SK-N-SH treated with all-trans-retinoic acid at 6 μM for 48 hours (cell line): ENCODE results near the gene KRTAP9-3.
"Not testable (repeated sequence)": the region's sequence is repeated elsewhere in the genome, so short reads cannot be mapped to it uniquely, and the experiment has no call there.

Experiments used
- ATAC-seq: fragments of 200-7000 bp; cut with Tn5 transposase; 3 replicates; pipeline ENCODE4 v1.9.1; 2020; ENCODE audit warnings: mild to moderate bottlenecking, moderate library complexity
- ARNTL ChIP-seq: fragments of 450-650 bp; formaldehyde crosslinking; IDR thresholded peaks from 2 replicates; pipeline ENCODE4 v1.5.0; 2020; ENCODE audit warnings: low read depth, mild to moderate bottlenecking, moderate library complexity, borderline replicate concordance
- BACH2 ChIP-seq: fragments of 250-450 bp; sonication (Bioruptor Pico); IDR thresholded peaks from 2 replicates; pipeline ENCODE4 v1.9.0; 2021; ENCODE audit warnings: mild to moderate bottlenecking, borderline replicate concordance
- CREB5 ChIP-seq: fragments of 250-450 bp; sonication (Bioruptor Pico); IDR thresholded peaks from 2 replicates; pipeline ENCODE4 v1.5.1; 2020; ENCODE audit warnings: low read depth, mild to moderate bottlenecking, moderate library complexity
- CSDC2 ChIP-seq: fragments of 250-450 bp; sonication (Bioruptor Pico); IDR thresholded peaks from 2 replicates; pipeline ENCODE4 v1.5.0; 2020; ENCODE audit warnings: mild to moderate bottlenecking, moderate library complexity
- CSRNP3 ChIP-seq: fragments of 250-450 bp; sonication (Bioruptor Pico); IDR thresholded peaks from 2 replicates; pipeline ENCODE4 v1.5.1; 2021; ENCODE audit warnings: mild to moderate bottlenecking, moderate library complexity
- GLIS3 ChIP-seq: fragments of 250-450 bp; sonication (Bioruptor Pico); IDR thresholded peaks from 2 replicates; pipeline ENCODE4 v1.5.0; 2020; ENCODE audit warnings: mild to moderate bottlenecking, moderate library complexity
- ISL1 ChIP-seq: fragments of 250-450 bp; sonication (Bioruptor Pico); IDR thresholded peaks from 2 replicates; pipeline ENCODE4 v2.1.2; 2022; ENCODE audit warnings: mild to moderate bottlenecking, moderate library complexity
- PPARA ChIP-seq: fragments of 250-450 bp; sonication (Bioruptor Pico); IDR thresholded peaks from 2 replicates; pipeline ENCODE4 v1.5.0; 2020; ENCODE audit warnings: mild to moderate bottlenecking, borderline replicate concordance
- RARB ChIP-seq: fragments of 250-450 bp; sonication (Bioruptor Pico); IDR thresholded peaks from 2 replicates; pipeline ENCODE4 v1.8.0; 2021; ENCODE audit warnings: mild to moderate bottlenecking, moderate library complexity
- TCF4 ChIP-seq: fragments of 250-450 bp; sonication (Bioruptor Pico); IDR thresholded peaks from 2 replicates; pipeline ENCODE4 v1.8.0; 2021; ENCODE audit warnings: mild to moderate bottlenecking, moderate library complexity, borderline replicate concordance
- ZC3H10 ChIP-seq: fragments of 250-450 bp; sonication (Bioruptor Pico); IDR thresholded peaks from 2 replicates; pipeline ENCODE4 v1.5.1; 2021; ENCODE audit warnings: mild to moderate bottlenecking, moderate library complexity
- ZFP3 ChIP-seq: fragments of 250-450 bp; sonication (Bioruptor Pico); IDR thresholded peaks from 2 replicates; pipeline ENCODE4 v1.5.0; 2020; ENCODE audit warnings: mild to moderate bottlenecking, moderate library complexity
- ZFP30 ChIP-seq: fragments of 450-650 bp; formaldehyde crosslinking; IDR thresholded peaks from 2 replicates; pipeline ENCODE4 v1.5.0; 2022; ENCODE audit warnings: mild to moderate bottlenecking, moderate library complexity
- ZNF565 ChIP-seq: fragments of 450-650 bp; formaldehyde crosslinking; conservative IDR thresholded peaks from 2 replicates; pipeline ENCODE4 v1.5.0; 2020; ENCODE audit warnings: low read depth, mild to moderate bottlenecking, moderate library complexity
- ZNF70 ChIP-seq: fragments of 450-650 bp; formaldehyde crosslinking; IDR thresholded peaks from 2 replicates; pipeline ENCODE4 v1.5.0; 2020; ENCODE audit warnings: mild to moderate bottlenecking, moderate library complexity
- ZNF8 ChIP-seq: fragments of 450-650 bp; formaldehyde crosslinking; IDR thresholded peaks from 2 replicates; pipeline ENCODE4 v1.5.0; 2020; ENCODE audit warnings: mild to moderate bottlenecking, moderate library complexity
- TF ChIP-seq, protein P1 (sequence below): fragments of 250-450 bp; sonication (Bioruptor Pico); IDR thresholded peaks from 2 replicates; pipeline ENCODE4 v1.8.0; 2020; ENCODE audit warnings: mild to moderate bottlenecking, moderate library complexity, borderline replicate concordance
- TF ChIP-seq, protein P2 (sequence below): fragments of 250-450 bp; sonication (Bioruptor Pico); IDR thresholded peaks from 2 replicates; pipeline ENCODE4 v1.8.0; 2021; ENCODE audit warnings: low read depth, mild to moderate bottlenecking, moderate library complexity, borderline replicate concordance
- TF ChIP-seq, protein P3 (sequence below): fragments of 250-450 bp; sonication (Bioruptor Pico); IDR thresholded peaks from 2 replicates; pipeline ENCODE4 v1.5.0; 2020; ENCODE audit warnings: mild to moderate bottlenecking, moderate library complexity

The KRTAP9-3 gene

GRCh38 chr17:41215681-41216080 lies 16.6 kb upstream of the KRTAP9-3 start:
- TF ChIP-seq ZFP3 (CRISPR knock-in tag) = no peak
- no peak for TF ChIP-seq ZNF8 (CRISPR knock-in tag)
- TF ChIP-seq PPARA (CRISPR knock-in tag) = no peak
- no peak for TF ChIP-seq ZNF565
- TF ChIP-seq, protein P1, sequence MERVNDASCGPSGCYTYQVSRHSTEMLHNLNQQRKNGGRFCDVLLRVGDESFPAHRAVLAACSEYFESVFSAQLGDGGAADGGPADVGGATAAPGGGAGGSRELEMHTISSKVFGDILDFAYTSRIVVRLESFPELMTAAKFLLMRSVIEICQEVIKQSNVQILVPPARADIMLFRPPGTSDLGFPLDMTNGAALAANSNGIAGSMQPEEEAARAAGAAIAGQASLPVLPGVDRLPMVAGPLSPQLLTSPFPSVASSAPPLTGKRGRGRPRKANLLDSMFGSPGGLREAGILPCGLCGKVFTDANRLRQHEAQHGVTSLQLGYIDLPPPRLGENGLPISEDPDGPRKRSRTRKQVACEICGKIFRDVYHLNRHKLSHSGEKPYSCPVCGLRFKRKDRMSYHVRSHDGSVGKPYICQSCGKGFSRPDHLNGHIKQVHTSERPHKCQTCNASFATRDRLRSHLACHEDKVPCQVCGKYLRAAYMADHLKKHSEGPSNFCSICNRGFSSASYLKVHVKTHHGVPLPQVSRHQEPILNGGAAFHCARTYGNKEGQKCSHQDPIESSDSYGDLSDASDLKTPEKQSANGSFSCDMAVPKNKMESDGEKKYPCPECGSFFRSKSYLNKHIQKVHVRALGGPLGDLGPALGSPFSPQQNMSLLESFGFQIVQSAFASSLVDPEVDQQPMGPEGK (CRISPR knock-in tag) = no peak
- no peak for TF ChIP-seq CREB5 (CRISPR knock-in tag)
- no peak for TF ChIP-seq RARB (CRISPR knock-in tag)
- TF ChIP-seq ZC3H10 = no peak
- TF ChIP-seq BACH2 (CRISPR knock-in tag) = no peak
- no peak for TF ChIP-seq GLIS3 (CRISPR knock-in tag)
- ATAC-seq = no peak

DNA sequence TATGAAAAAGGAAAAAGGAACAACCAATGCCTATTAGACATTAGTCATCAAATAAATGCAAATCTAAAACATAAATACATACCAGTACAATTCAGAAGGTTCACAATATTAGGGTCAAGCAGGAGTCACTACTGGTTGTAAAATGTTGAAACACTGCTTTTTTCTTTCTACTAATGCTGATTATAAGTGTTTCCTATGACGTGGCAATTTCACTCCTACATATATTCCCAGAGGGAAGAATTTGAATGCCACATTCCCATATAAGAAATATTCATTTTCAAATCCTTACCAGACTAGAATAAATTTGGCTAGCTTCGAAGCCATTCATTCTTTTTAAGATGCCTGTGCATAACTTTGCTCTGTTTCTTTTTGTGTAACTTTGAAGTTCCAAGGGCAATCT lies 8.4 kb upstream of the KRTAP9-3 start:
- no peak for ATAC-seq
- TF ChIP-seq BACH2 (CRISPR knock-in tag) (no peak), ZC3H10 (no peak), ZFP30 (CRISPR knock-in tag) (no peak), PPARA (CRISPR knock-in tag) (no peak), RARB (CRISPR knock-in tag) (no peak), CSRNP3 (CRISPR knock-in tag) (no peak), CSDC2 (CRISPR knock-in tag) (no peak), ARNTL (CRISPR knock-in tag) (no peak), ISL1 (CRISPR knock-in tag) (no peak), ZFP3 (CRISPR knock-in tag) (no peak)
- TF ChIP-seq, protein P1 (CRISPR knock-in tag) = no peak
- TF ChIP-seq, protein P2, sequence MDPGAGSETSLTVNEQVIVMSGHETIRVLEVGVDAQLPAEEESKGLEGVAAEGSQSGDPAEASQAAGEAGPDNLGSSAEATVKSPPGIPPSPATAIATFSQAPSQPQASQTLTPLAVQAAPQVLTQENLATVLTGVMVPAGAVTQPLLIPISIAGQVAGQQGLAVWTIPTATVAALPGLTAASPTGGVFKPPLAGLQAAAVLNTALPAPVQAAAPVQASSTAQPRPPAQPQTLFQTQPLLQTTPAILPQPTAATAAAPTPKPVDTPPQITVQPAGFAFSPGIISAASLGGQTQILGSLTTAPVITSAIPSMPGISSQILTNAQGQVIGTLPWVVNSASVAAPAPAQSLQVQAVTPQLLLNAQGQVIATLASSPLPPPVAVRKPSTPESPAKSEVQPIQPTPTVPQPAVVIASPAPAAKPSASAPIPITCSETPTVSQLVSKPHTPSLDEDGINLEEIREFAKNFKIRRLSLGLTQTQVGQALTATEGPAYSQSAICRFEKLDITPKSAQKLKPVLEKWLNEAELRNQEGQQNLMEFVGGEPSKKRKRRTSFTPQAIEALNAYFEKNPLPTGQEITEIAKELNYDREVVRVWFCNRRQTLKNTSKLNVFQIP = no peak
- TF ChIP-seq, protein P3, sequence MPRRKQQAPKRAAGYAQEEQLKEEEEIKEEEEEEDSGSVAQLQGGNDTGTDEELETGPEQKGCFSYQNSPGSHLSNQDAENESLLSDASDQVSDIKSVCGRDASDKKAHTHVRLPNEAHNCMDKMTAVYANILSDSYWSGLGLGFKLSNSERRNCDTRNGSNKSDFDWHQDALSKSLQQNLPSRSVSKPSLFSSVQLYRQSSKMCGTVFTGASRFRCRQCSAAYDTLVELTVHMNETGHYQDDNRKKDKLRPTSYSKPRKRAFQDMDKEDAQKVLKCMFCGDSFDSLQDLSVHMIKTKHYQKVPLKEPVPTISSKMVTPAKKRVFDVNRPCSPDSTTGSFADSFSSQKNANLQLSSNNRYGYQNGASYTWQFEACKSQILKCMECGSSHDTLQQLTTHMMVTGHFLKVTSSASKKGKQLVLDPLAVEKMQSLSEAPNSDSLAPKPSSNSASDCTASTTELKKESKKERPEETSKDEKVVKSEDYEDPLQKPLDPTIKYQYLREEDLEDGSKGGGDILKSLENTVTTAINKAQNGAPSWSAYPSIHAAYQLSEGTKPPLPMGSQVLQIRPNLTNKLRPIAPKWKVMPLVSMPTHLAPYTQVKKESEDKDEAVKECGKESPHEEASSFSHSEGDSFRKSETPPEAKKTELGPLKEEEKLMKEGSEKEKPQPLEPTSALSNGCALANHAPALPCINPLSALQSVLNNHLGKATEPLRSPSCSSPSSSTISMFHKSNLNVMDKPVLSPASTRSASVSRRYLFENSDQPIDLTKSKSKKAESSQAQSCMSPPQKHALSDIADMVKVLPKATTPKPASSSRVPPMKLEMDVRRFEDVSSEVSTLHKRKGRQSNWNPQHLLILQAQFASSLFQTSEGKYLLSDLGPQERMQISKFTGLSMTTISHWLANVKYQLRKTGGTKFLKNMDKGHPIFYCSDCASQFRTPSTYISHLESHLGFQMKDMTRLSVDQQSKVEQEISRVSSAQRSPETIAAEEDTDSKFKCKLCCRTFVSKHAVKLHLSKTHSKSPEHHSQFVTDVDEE (CRISPR knock-in tag) = no peak

GRCh38 chr17:41226051-41226450 lies 6.2 kb upstream of the KRTAP9-3 start:
- TF ChIP-seq, protein P2 = no peak
- TF ChIP-seq ZNF8 (CRISPR knock-in tag) (no peak), ARNTL (CRISPR knock-in tag) (no peak), ZNF70 (no peak), TCF4 (CRISPR knock-in tag) (no peak), CREB5 (CRISPR knock-in tag) (no peak), CSRNP3 (CRISPR knock-in tag) (no peak), GLIS3 (CRISPR knock-in tag) (no peak), ZFP30 (CRISPR knock-in tag) (no peak)
- ATAC-seq = no peak

- not testable (repeated sequence) for ATAC-seq
Observed at GRCh38 chr17:41226598-41227095, 5.6 kb upstream of the KRTAP9-3 start, which contains the start of gene KRTAP9-2. KRTAP9-2 (plus strand) TSS chr17:41226648; CDS start chr17:41226655, 7 bp downstream.
